CD4-positive, alpha-beta memory T cell (primary cell): ENCODE measurements around the gene SMURF2. TPM values are rescaled to one million over a fixed set of nuclear protein-coding genes. Genes with fewer than 3 reads are reported as not detected.

ENCODE experiments used
- CTCF ChIA-PET: fragments of 350-600 bp; sonication (Branson Sonifier 250); formaldehyde crosslinking; loops from one replicate; lab custom pipeline; 2021; ENCODE audit warnings: inconsistent platforms; ENCODE audit not compliant: partially characterized antibody; lab: Charles Lee
- POLR2A ChIA-PET: fragments of 350-600 bp; sonication (Branson Sonifier 250); formaldehyde crosslinking; loops from one replicate; lab custom pipeline; 2021; ENCODE audit not compliant: partially characterized antibody; lab: Charles Lee
- DNase-seq, 5 donors: peaks; one replicate each; pipeline versions ENCODE4 v3.0.0 to v3.0.0-alpha.2; 2020 to 2022; ENCODE audit warnings: mixed read lengths in 1 of 5
- H3K27ac ChIP-seq: one replicate; pipeline ENCODE4 v1.7.0; 2013; ENCODE audit warnings: low read depth, low read length
- H3K27me3 ChIP-seq: 2 replicates; pipeline ENCODE4 v1.7.0; 2013; ENCODE audit warnings: mild to moderate bottlenecking, low read length, moderate library complexity; ENCODE audit not compliant: insufficient read depth
- H3K36me3 ChIP-seq: 2 replicates; pipeline ENCODE4 v1.7.0; 2013; ENCODE audit warnings: mild to moderate bottlenecking, low read length, moderate library complexity; ENCODE audit not compliant: insufficient read depth
- H3K4me1 ChIP-seq: 2 replicates; pipeline ENCODE4 v1.7.0; 2013; ENCODE audit warnings: mild to moderate bottlenecking, low read length, moderate library complexity; ENCODE audit not compliant: insufficient read depth
- H3K4me3 ChIP-seq, 2 donors: one replicate each; pipeline ENCODE4 v1.7.0; 2013; ENCODE audit warnings: low read length in 2 of 2, mild to moderate bottlenecking in 1 of 2
- H3K9me3 ChIP-seq, 2 donors: one replicate each; pipeline ENCODE4 v1.7.0; 2013; ENCODE audit warnings: low read length in 2 of 2, control low read depth in 1 of 2; ENCODE audit not compliant: control insufficient read depth in 1 of 2
- H3K27ac Mint-ChIP-seq, 7 donors: one replicate each; pipeline ENCODE4 v1.8.0; 2020 to 2021; ENCODE audit warnings: mixed read lengths in 7 of 7, mild to moderate bottlenecking in 6 of 7, inconsistent platforms in 3 of 7, moderate library complexity in 3 of 7
- H3K27me3 Mint-ChIP-seq, 2 donors: one replicate each; pipeline ENCODE4 v1.8.0; 2020 to 2021; ENCODE audit warnings: mixed read lengths in 2 of 2
- H3K36me3 Mint-ChIP-seq, 2 donors: one replicate each; pipeline ENCODE4 v1.8.0; 2020 to 2021; ENCODE audit warnings: mixed read lengths in 2 of 2, inconsistent platforms in 1 of 2, mild to moderate bottlenecking in 1 of 2
- H3K4me1 Mint-ChIP-seq, 4 donors: one replicate each; pipeline ENCODE4 v1.8.0; 2020 to 2021; ENCODE audit warnings: mixed read lengths in 4 of 4, mild to moderate bottlenecking in 1 of 4
- H3K4me3 Mint-ChIP-seq, 8 donors: one replicate each; pipeline ENCODE4 v1.8.0; 2020 to 2021; ENCODE audit warnings: mixed read lengths in 8 of 8, mild to moderate bottlenecking in 7 of 8, moderate library complexity in 6 of 8, inconsistent platforms in 3 of 8
- H3K9me3 Mint-ChIP-seq, 8 donors: one replicate each; pipeline ENCODE4 v1.8.0; 2020 to 2021; ENCODE audit warnings: mixed read lengths in 8 of 8, mild to moderate bottlenecking in 5 of 8, inconsistent platforms in 3 of 8, moderate library complexity in 1 of 8
- intact Hi-C: fragments of 100-400 bp; cut with micrococcal nuclease; formaldehyde crosslinking; loops from one replicate; pipeline ENCODE4 v1.15.1; 2023
- polyA plus RNA-seq, 2 donors: library from polyadenylated mRNA; unstranded; fragments of 300-500 nt; fragmentation: Illumina TruSeq; gene quantifications; one replicate each; pipeline ENCODE4 v1.2.3, GENCODE V29; 2021
- total RNA-seq, 2 experiments: library from RNA; stranded (reverse); gene quantifications; one replicate each; pipeline ENCODE4 v1.2.3, GENCODE V29; 2021

Gene SMURF2
- total and polyA plus RNA-seq, 4 experiments from 2014 or later: 4.9 to 35.0 (median 20.3) TPM

DNA sequence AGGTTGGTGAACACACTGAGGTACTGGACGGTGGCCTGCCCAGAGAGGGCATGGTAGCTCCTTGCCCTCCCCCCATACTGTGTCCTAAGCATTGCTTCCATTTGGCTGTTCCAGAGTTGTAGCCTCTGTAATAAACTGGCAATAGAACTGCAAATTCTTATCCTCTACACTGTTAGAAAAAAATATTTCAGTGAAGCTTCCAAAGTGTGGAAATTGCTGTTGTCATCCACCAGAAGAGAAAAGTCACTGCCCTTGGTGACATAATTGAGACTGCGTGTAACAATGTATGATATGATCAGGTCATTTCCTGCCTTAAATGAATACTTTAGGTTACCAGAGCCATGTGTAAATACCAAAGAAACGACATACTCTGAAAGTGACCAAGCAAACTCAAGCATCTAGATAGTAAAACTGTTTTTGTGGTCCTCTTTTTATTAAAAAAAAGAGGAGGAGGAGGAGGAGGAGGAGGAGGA lies 89.4 kb downstream of the SMURF2 start:
- ChIA-PET CTCF (interaction anchor here (0.7 to 1.3 kb wide), 3 partner anchors 9 to 164 kb away, joined by 3 to 5 read pairs (median 4); no protein-coding TSS in a partner anchor), POLR2A (interaction anchor here (0.9 to 1.1 kb wide), 2 partner anchors 9 to 67 kb away, joined by 3 to 4 read pairs; no protein-coding TSS in a partner anchor)
- H3K27ac ChIP-seq: no peak overlapping the region
- H3K27me3 Mint-ChIP-seq: no peaks in the 10 kb centered on the region
- H3K27ac Mint-ChIP-seq: peak overlapping the region in 6 of 7 donors; percentile 20 to 81 (median 64)
- H3K9me3 ChIP-seq: no peaks in the 10 kb centered on the region
- peaks cover 18% of the 10 kb centered on the region for H3K36me3 ChIP-seq
- no peaks in the 10 kb centered on the region for H3K9me3 Mint-ChIP-seq
- H3K4me1 Mint-ChIP-seq: peaks cover 7 to 16% (median 10%) of the 10 kb centered on the region in 4 donors
- intact Hi-C loops: no loop called here
- DNase-seq: peak in 3 of 5 donors; percentile 12 to 22 (median 15)
- H3K4me3 ChIP-seq: no peak overlapping the region
- no peaks in the 10 kb centered on the region for H3K27me3 ChIP-seq
- H3K4me3 Mint-ChIP-seq: no peak overlapping the region
- H3K4me1 ChIP-seq: peaks cover 6% of the 10 kb centered on the region
- peaks cover 17 to 26% of the 10 kb centered on the region in 2 donors for H3K36me3 Mint-ChIP-seq

DNA sequence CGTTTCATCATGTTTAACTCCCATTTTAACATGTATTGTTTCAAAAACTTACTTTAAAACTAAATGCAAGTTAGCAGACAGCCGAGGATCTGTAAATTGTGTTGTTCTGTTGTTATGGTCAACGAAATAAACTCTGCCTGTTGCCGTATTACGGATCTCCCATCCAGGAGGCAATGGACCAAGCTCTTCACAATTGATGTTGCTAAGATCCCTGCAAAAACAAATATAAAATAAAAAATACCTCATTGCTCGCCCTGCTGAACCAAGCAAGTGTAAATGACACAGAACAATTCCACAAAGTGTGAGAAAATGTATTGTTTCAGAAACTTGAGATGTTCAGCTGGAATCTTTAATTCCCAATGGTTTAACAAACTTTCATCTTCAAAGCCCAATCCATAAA lies 90.4 kb downstream of the SMURF2 start:
- peaks cover 8 to 16% (median 12%) of the 10 kb centered on the region in 4 donors for H3K4me1 Mint-ChIP-seq
- peaks cover 14 to 25% of the 10 kb centered on the region in 2 donors for H3K36me3 Mint-ChIP-seq
- no peak overlapping the region for H3K27ac ChIP-seq
- H3K9me3 ChIP-seq: no peaks in the 10 kb centered on the region
- DNase-seq: no peak
- CTCF ChIA-PET: interaction anchor here (1.3 kb wide), 1 partner anchor 165 kb away, joined by 4 read pairs; no protein-coding TSS in a partner anchor
- no peaks in the 10 kb centered on the region for H3K27me3 Mint-ChIP-seq
- H3K36me3 ChIP-seq: peaks cover 18% of the 10 kb centered on the region
- H3K27me3 ChIP-seq: no peaks in the 10 kb centered on the region
- H3K4me3 ChIP-seq: no peak overlapping the region
- intact Hi-C loops: no loop called here
- POLR2A ChIA-PET: interaction anchor here (1.1 kb wide), 1 partner anchor 66 kb away, joined by 4 read pairs; no protein-coding TSS in a partner anchor
- no peak overlapping the region for H3K27ac Mint-ChIP-seq
- H3K4me1 ChIP-seq: peaks cover 6% of the 10 kb centered on the region
- H3K9me3 Mint-ChIP-seq: no peaks in the 10 kb centered on the region
- H3K4me3 Mint-ChIP-seq: no peak overlapping the region

DNA sequence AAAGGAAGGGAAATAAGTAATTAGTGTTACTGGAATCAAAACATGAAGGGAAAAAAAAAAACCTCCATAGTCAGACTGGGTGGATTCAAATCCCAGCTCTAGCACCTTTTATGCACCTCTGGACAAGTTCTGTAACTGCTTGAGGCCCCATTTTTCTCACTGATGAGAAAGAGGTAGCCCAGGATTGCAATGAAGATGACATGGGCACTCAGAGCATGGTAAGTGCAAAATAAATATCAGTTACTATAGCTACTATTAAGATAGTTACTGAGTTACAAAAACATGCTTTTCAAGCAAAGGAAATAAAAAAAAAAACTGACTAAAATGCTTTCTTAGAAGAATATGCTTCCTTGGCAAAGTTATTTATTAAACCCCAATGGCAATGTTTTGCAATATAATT lies 96.5 kb downstream of the SMURF2 start:
- POLR2A ChIA-PET: interaction anchor here (0.9 kb wide), 1 partner anchor 31 kb away, joined by 3 read pairs; no protein-coding TSS in a partner anchor
- Mint-ChIP-seq H3K9me3 (no peaks in the 10 kb centered on the region), H3K36me3 (peaks cover 22 to 39% of the 10 kb centered on the region in 2 donors), H3K27ac (no peak overlapping the region), H3K27me3 (no peaks in the 10 kb centered on the region), H3K4me1 (peaks cover 0 to 3% (median 0%) of the 10 kb centered on the region in 4 donors), H3K4me3 (no peak overlapping the region)
- no peaks in the 10 kb centered on the region for H3K9me3 ChIP-seq
- no peak overlapping the region for H3K4me3 ChIP-seq
- H3K27ac ChIP-seq: no peak overlapping the region
- intact Hi-C loops: no loop called here
- CTCF ChIA-PET: interaction anchor here (0.9 kb wide), 1 partner anchor 10 kb away, joined by 4 read pairs; no protein-coding TSS in a partner anchor
- no peak for DNase-seq
- H3K4me1 ChIP-seq: no peaks in the 10 kb centered on the region
- H3K27me3 ChIP-seq: no peaks in the 10 kb centered on the region
- H3K36me3 ChIP-seq: peaks cover 9% of the 10 kb centered on the region

DNA sequence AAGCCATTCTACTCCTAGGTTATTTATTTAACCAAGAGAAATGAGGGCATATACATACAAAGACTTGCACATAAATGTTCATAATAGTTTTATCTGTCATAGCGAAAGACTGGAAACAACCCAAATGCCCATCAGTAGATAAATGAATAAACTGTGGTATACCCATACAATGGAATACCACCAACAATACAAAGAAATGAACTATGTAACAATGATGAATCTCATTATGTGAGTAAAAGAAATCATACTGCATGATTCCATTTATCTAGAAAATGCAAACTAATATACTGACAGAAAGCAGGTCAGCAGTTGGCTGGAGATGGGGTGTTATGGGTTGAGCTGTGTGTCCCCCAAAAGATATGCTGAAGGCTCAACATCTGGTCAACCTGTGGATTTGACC lies 98.0 kb downstream of the SMURF2 start:
- no peak for DNase-seq
- Mint-ChIP-seq H3K27ac (peak overlapping the region in 3 of 7 donors; percentile 24 to 82 (median 63)), H3K27me3 (no peaks in the 10 kb centered on the region), H3K4me3 (no peak overlapping the region), H3K36me3 (peaks cover 22 to 42% of the 10 kb centered on the region in 2 donors), H3K4me1 (peaks cover 0 to 3% (median 0%) of the 10 kb centered on the region in 4 donors), H3K9me3 (no peaks in the 10 kb centered on the region)
- Histone ChIP-seq H3K4me1 (no peaks in the 10 kb centered on the region), H3K36me3 (peaks cover 9% of the 10 kb centered on the region), H3K9me3 (no peaks in the 10 kb centered on the region), H3K27ac (no peak overlapping the region), H3K4me3 (no peak overlapping the region), H3K27me3 (no peaks in the 10 kb centered on the region)
- POLR2A ChIA-PET: interaction anchor here (1.1 kb wide), 1 partner anchor 9 kb away, joined by 3 read pairs; no protein-coding TSS in a partner anchor
- intact Hi-C loops: no loop called here
- CTCF ChIA-PET: interaction anchor here (2.4 kb wide), 1 partner anchor 172 kb away, joined by 7 read pairs; no protein-coding TSS in a partner anchor

DNA sequence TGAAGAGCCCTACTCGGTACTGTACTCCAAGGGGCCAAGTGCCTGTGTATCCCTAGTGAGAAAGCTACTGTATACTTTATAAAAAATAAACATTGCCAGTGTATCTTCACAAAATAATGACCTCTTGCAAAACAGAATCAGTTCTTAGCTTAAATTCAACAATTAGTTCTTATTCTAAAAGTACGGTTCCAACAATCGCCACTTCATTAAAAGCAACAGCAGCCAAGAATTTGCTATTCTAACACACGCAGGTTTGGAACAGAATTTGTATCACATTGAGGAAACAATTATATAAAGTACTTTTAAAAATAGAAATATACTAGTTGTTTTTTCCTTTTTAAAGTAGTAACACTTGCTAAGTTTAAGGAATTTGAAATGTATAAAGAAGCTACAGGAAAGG lies 106.8 kb downstream of the SMURF2 start:
- Mint-ChIP-seq H3K27ac (peak overlapping the region in 2 of 7 donors; percentile 18 to 41), H3K9me3 (no peaks in the 10 kb centered on the region), H3K27me3 (no peaks in the 10 kb centered on the region), H3K4me1 (no peaks in the 10 kb centered on the region), H3K4me3 (no peak overlapping the region), H3K36me3 (peaks cover 35 to 65% of the 10 kb centered on the region in 2 donors)
- DNase-seq: no peak
- H3K4me1 ChIP-seq: no peaks in the 10 kb centered on the region
- no peaks in the 10 kb centered on the region for H3K9me3 ChIP-seq
- ChIA-PET POLR2A (interaction anchor here (1.1 to 1.2 kb wide), 3 partner anchors 48 to 65 kb away, joined by 3 to 4 read pairs (median 3); partner anchors contain the start of gene DDX5), CTCF (interaction anchor here (1.1 kb wide), 2 partner anchors 13 to 137 kb away, joined by 3 read pairs; no protein-coding TSS in a partner anchor)
- H3K27me3 ChIP-seq: no peaks in the 10 kb centered on the region
- H3K4me3 ChIP-seq: no peak overlapping the region
- H3K36me3 ChIP-seq: peaks cover 45% of the 10 kb centered on the region
- intact Hi-C loops: no loop called here
- H3K27ac ChIP-seq: no peak overlapping the region

DNA sequence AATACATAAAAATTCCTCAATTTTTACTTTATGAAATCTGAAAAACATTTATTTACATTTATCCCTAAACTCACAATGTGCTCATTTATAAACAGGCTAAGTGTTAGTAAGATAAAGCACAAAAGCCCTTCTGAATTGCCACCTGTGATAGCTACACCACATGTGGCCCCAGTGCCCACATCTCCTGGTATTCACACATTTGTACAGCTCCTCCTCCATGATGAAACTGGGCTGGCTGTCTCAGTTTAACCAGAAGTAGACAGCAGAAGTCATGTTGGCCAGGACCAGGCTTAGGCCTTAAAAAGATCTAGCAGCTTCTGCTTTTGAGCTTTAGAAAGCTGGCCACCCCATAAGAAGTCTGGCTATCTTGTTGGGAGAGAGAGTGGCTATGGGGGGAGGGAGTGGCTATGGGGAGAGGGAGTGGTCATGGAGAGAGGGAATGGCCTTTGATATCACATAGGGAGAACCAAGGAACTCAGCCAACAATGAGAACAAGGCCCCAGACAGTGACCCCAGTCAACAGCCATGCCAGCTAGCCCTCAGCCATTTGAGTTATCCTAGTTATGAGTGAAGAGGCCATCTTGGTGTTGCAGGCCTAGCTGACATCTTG lies 108.0 kb downstream of the SMURF2 start:
- Mint-ChIP-seq H3K27ac (peak overlapping the region in 3 of 7 donors; percentile 4 to 57 (median 35)), H3K27me3 (no peaks in the 10 kb centered on the region), H3K36me3 (peaks cover 40 to 71% of the 10 kb centered on the region in 2 donors), H3K4me1 (no peaks in the 10 kb centered on the region), H3K4me3 (no peak overlapping the region), H3K9me3 (no peaks in the 10 kb centered on the region)
- Histone ChIP-seq H3K27me3 (no peaks in the 10 kb centered on the region), H3K9me3 (no peaks in the 10 kb centered on the region), H3K4me3 (no peak overlapping the region), H3K36me3 (peaks cover 45% of the 10 kb centered on the region), H3K4me1 (no peaks in the 10 kb centered on the region), H3K27ac (no peak overlapping the region)
- intact Hi-C loops: no loop called here
- no peak for DNase-seq
- CTCF ChIA-PET: interaction anchor here (0.6 to 0.9 kb wide), 2 partner anchors 8 to 93 kb away, joined by 3 read pairs; no protein-coding TSS in a partner anchor
- POLR2A ChIA-PET: interaction anchor here (0.6 to 1.2 kb wide), 3 partner anchors 46 to 507 kb away, joined by 3 read pairs; partner anchors contain the start of gene DDX5

DNA sequence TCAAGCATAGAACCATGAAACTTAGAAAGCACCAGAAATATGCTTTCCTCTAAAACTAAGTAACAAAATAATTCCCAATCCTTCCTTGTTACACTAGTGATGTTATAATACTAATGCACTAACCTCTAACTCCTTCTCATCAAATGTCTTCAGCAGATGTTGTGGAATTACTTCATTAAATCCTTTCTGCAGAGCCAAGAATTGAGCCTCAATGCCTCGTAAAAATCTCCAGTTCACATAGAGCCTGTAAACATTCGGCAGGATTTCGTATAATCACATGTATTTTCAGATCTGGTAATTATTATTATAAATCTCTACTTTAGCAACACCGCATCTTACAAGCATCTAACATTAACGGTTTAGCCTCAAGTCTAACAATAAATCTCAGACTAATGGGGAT lies 110.6 kb downstream of the SMURF2 start:
- Mint-ChIP-seq H3K27me3 (no peaks in the 10 kb centered on the region), H3K4me1 (no peaks in the 10 kb centered on the region), H3K4me3 (no peak overlapping the region), H3K27ac (peak overlapping the region in 4 of 7 donors; percentile 36 to 67 (median 46)), H3K36me3 (peaks cover 44 to 73% of the 10 kb centered on the region in 2 donors), H3K9me3 (no peaks in the 10 kb centered on the region)
- Histone ChIP-seq H3K27ac (no peak overlapping the region), H3K27me3 (no peaks in the 10 kb centered on the region), H3K36me3 (peaks cover 48% of the 10 kb centered on the region), H3K4me3 (no peak overlapping the region), H3K4me1 (no peaks in the 10 kb centered on the region), H3K9me3 (no peaks in the 10 kb centered on the region)
- CTCF ChIA-PET: no interaction called here
- DNase-seq: no peak
- POLR2A ChIA-PET: interaction anchor here (0.9 kb wide), 1 partner anchor 25 kb away, joined by 3 read pairs; no protein-coding TSS in a partner anchor
- intact Hi-C loops: no loop called here
